ENCODE results near the gene SLC13A4.

DNA sequence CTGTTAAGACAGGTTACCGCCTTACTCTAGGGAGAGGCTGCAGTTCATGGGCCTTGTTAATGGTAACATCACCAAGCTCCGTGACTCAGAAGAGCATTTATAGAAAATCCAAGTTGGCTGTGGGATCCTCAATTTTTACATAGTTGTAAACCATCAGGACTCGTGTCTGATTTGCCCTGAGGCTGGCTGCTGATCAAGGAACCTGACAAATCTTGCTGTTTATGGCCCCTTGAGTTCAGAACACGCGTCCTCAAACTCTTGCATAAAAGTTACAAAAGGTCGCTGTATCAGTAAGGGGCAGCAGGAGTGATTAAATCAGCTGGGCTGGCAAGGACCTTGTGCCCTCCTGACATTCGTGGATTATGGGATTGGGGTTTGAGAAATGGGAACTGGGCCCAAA is 4.6 kb downstream of the SLC13A4 start:
- TF ChIP-seq YY1 (IDR thresholded peaks at IDR 0.05; ENCODE audit: insufficient read depth, insufficient read length) (no peak), ZNF274 (IDR thresholded peaks at IDR 0.05; ENCODE audit: low read depth, low read length) (no peak)
